Liver (tissue), 9 donors: ENCODE measurements around the gene ENC1. TPM values are rescaled to one million over a fixed set of nuclear protein-coding genes. Genes with fewer than 3 reads are reported as not detected.

Experiments
- DNase-seq: peaks from one replicate; pipeline ENCODE4 v3.0.0-alpha.2; 2017; ENCODE audit warnings: low spot score
- H3K27ac ChIP-seq, 2 donors: one replicate each; pipeline ENCODE4 v1.7.0; 2013; ENCODE audit warnings: inconsistent platforms in 2 of 2, low read length in 2 of 2, control low read depth in 1 of 2, low read depth in 1 of 2, mild to moderate bottlenecking in 1 of 2
- H3K27me3 ChIP-seq, 4 donors: one replicate each; pipeline versions ENCODE4 v1.6.1 to v1.7.0; 2013; ENCODE audit warnings: low read length in 3 of 4, inconsistent platforms in 1 of 4, mild to moderate bottlenecking in 1 of 4, moderate library complexity in 1 of 4; ENCODE audit not compliant: control insufficient read depth in 4 of 4, insufficient read depth in 4 of 4
- H3K36me3 ChIP-seq, 4 donors: one replicate each; pipeline versions ENCODE4 v1.6.1 to v1.7.0; 2013; ENCODE audit warnings: low read length in 3 of 4, mild to moderate bottlenecking in 3 of 4, low read depth in 1 of 4, moderate library complexity in 1 of 4; ENCODE audit not compliant: control insufficient read depth in 4 of 4, insufficient read depth in 3 of 4
- H3K4me1 ChIP-seq, 4 donors: one replicate each; pipeline versions ENCODE4 v1.6.1 to v1.7.0; 2013; ENCODE audit warnings: low read length in 3 of 4, mild to moderate bottlenecking in 3 of 4, moderate library complexity in 1 of 4; ENCODE audit not compliant: control insufficient read depth in 4 of 4, insufficient read depth in 4 of 4
- H3K4me3 ChIP-seq, 3 donors: one replicate each; pipeline versions ENCODE4 v1.6.1 to v1.7.0; 2013; ENCODE audit warnings: low read length in 3 of 3, control low read depth in 1 of 3, low read depth in 1 of 3, mild to moderate bottlenecking in 1 of 3
- H3K9ac ChIP-seq, 2 donors: one replicate each; pipeline ENCODE4 v1.7.0; 2013; ENCODE audit warnings: low read length in 2 of 2, mild to moderate bottlenecking in 2 of 2, moderate library complexity in 2 of 2, control low read depth in 1 of 2, low read depth in 1 of 2
- H3K9me3 ChIP-seq, 4 donors: one replicate each; pipeline versions ENCODE4 v1.6.1 to v1.7.0; 2013; ENCODE audit warnings: low read length in 3 of 4; ENCODE audit not compliant: control insufficient read depth in 4 of 4
- EGR1 ChIP-seq, 2 donors: IDR thresholded peaks; 2 replicates each; pipeline ENCODE4 v1.6.1; 2016 to 2018; ENCODE audit warnings: antibody characterized with exemption in 2 of 2, low read depth in 2 of 2
- FOXA1 ChIP-seq: IDR thresholded peaks from 2 replicates; pipeline ENCODE4 v1.6.1; 2016; ENCODE audit warnings: antibody characterized with exemption
- FOXA2 ChIP-seq: IDR thresholded peaks from 2 replicates; pipeline ENCODE4 v1.6.1; 2016; ENCODE audit warnings: antibody characterized with exemption
- HNF4G ChIP-seq: IDR thresholded peaks from 2 replicates; pipeline ENCODE4 v1.6.1; 2016; ENCODE audit warnings: antibody characterized with exemption
- JUND ChIP-seq, 2 donors: IDR thresholded peaks; 2 replicates each; pipeline ENCODE4 v1.6.1; 2016; ENCODE audit warnings: antibody characterized with exemption in 2 of 2
- MAX ChIP-seq: IDR thresholded peaks from 2 replicates; pipeline ENCODE4 v1.6.1; 2016; ENCODE audit warnings: antibody characterized with exemption
- RAD21 ChIP-seq, 2 donors: IDR thresholded peaks; 2 replicates each; pipeline ENCODE4 v1.6.1; 2016; ENCODE audit warnings: antibody characterized with exemption in 2 of 2, mild to moderate bottlenecking in 2 of 2
- RXRA ChIP-seq, 2 donors: IDR thresholded peaks; 2 replicates each; pipeline ENCODE4 v1.6.1; 2017 to 2018; ENCODE audit warnings: antibody characterized with exemption in 2 of 2, mild to moderate bottlenecking in 1 of 2
- SP1 ChIP-seq: IDR thresholded peaks from 2 replicates; pipeline ENCODE4 v1.6.1; 2018; ENCODE audit warnings: antibody characterized with exemption, mild to moderate bottlenecking
- TAF1 ChIP-seq: conservative IDR thresholded peaks from 2 replicates; pipeline ENCODE4 v1.6.1; 2016; ENCODE audit warnings: antibody characterized with exemption, mild to moderate bottlenecking
- YY1 ChIP-seq: IDR thresholded peaks from 2 replicates; pipeline ENCODE4 v1.6.1; 2016; ENCODE audit warnings: antibody characterized with exemption, mild to moderate bottlenecking
- ZBTB33 ChIP-seq: IDR thresholded peaks from 2 replicates; pipeline ENCODE4 v1.6.1; 2016; ENCODE audit warnings: antibody characterized with exemption
- WGBS: extraction: QIAGEN DNeasy Blood & Tissue Kit; methylation state at CpG from one replicate; pipeline ENCODE4 v1.1.7; 2013; 5-methylcytosine and 5-hydroxymethylcytosine counted together
- polyA plus RNA-seq, 2 donors: library from polyadenylated mRNA; stranded (reverse) in 1 of 2; unstranded in 1 of 2; fragments of 200-250 nt in 1 of 2; fragments of >200 nt in 1 of 2; fragmentation: Nextera tagmentation in 1 of 2; extraction: Ambion mirVana in 1 of 2; gene quantifications; one replicate each; pipeline versions ENCODE4 v1.2.1 to v1.2.3, GENCODE V29; 2013 to 2015
- total RNA-seq, 2 donors: library from RNA; depleted of rRNA; stranded (reverse); fragments of >200 nt; gene quantifications; one replicate each; pipeline ENCODE4 v1.2.3, GENCODE V29; 2014
- TF ChIP-seq, protein P1 (sequence below): fragments of 150-350 bp; IDR thresholded peaks from 2 replicates; pipeline ENCODE4 v1.5.1; 2017; ENCODE audit warnings: improper control_type of control experiment, low read depth, low read length; ENCODE audit not compliant: missing input control
- TF ChIP-seq, protein P2 (sequence below): IDR thresholded peaks from 2 replicates; pipeline ENCODE4 v1.6.1; 2016; ENCODE audit warnings: antibody characterized with exemption, mild to moderate bottlenecking
- donor health status: healthy.
- donor health status: healthy.
- donor health status: healthy.
- donor health status: healthy.
- donor health status: healthy.

Gene ENC1, protein sequence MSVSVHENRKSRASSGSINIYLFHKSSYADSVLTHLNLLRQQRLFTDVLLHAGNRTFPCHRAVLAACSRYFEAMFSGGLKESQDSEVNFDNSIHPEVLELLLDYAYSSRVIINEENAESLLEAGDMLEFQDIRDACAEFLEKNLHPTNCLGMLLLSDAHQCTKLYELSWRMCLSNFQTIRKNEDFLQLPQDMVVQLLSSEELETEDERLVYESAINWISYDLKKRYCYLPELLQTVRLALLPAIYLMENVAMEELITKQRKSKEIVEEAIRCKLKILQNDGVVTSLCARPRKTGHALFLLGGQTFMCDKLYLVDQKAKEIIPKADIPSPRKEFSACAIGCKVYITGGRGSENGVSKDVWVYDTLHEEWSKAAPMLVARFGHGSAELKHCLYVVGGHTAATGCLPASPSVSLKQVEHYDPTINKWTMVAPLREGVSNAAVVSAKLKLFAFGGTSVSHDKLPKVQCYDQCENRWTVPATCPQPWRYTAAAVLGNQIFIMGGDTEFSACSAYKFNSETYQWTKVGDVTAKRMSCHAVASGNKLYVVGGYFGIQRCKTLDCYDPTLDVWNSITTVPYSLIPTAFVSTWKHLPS
- total RNA-seq (10 to 100 TPM; 20.7 to 34.4 TPM), polyA plus RNA-seq (1 to 10 TPM; 5.7 to 6.9 TPM)

- TF ChIP-seq, protein P1, sequence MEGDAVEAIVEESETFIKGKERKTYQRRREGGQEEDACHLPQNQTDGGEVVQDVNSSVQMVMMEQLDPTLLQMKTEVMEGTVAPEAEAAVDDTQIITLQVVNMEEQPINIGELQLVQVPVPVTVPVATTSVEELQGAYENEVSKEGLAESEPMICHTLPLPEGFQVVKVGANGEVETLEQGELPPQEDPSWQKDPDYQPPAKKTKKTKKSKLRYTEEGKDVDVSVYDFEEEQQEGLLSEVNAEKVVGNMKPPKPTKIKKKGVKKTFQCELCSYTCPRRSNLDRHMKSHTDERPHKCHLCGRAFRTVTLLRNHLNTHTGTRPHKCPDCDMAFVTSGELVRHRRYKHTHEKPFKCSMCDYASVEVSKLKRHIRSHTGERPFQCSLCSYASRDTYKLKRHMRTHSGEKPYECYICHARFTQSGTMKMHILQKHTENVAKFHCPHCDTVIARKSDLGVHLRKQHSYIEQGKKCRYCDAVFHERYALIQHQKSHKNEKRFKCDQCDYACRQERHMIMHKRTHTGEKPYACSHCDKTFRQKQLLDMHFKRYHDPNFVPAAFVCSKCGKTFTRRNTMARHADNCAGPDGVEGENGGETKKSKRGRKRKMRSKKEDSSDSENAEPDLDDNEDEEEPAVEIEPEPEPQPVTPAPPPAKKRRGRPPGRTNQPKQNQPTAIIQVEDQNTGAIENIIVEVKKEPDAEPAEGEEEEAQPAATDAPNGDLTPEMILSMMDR = peak; percentile 66
- TF ChIP-seq YY1 = peak; percentile 21
- no peak for TF ChIP-seq FOXA1
- TF ChIP-seq RAD21 (IDR thresholded peaks at IDR 0.05) = peak; percentile 60 to 78
- peak; percentile 41 for TF ChIP-seq TAF1
- TF ChIP-seq, protein P2, sequence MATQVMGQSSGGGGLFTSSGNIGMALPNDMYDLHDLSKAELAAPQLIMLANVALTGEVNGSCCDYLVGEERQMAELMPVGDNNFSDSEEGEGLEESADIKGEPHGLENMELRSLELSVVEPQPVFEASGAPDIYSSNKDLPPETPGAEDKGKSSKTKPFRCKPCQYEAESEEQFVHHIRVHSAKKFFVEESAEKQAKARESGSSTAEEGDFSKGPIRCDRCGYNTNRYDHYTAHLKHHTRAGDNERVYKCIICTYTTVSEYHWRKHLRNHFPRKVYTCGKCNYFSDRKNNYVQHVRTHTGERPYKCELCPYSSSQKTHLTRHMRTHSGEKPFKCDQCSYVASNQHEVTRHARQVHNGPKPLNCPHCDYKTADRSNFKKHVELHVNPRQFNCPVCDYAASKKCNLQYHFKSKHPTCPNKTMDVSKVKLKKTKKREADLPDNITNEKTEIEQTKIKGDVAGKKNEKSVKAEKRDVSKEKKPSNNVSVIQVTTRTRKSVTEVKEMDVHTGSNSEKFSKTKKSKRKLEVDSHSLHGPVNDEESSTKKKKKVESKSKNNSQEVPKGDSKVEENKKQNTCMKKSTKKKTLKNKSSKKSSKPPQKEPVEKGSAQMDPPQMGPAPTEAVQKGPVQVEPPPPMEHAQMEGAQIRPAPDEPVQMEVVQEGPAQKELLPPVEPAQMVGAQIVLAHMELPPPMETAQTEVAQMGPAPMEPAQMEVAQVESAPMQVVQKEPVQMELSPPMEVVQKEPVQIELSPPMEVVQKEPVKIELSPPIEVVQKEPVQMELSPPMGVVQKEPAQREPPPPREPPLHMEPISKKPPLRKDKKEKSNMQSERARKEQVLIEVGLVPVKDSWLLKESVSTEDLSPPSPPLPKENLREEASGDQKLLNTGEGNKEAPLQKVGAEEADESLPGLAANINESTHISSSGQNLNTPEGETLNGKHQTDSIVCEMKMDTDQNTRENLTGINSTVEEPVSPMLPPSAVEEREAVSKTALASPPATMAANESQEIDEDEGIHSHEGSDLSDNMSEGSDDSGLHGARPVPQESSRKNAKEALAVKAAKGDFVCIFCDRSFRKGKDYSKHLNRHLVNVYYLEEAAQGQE = peak; percentile 43
- no peak for TF ChIP-seq RXRA (IDR thresholded peaks at IDR 0.05)
- TF ChIP-seq JUND (IDR thresholded peaks at IDR 0.05) = no peak
- Histone ChIP-seq H3K4me3 (peak within 1 kb of the TSS; percentile 78 to 95 (median 80)), H3K9me3 (no peaks in the 10 kb centered on the region), H3K9ac (peak within 1 kb of the TSS; percentile 81 to 86), H3K27me3 (no peaks in the 10 kb centered on the region), H3K4me1 (peaks cover 3 to 44% (median 29%) of the 10 kb centered on the region in 4 donors), H3K27ac (peak within 1 kb of the TSS; percentile 91 to 92), H3K36me3 (peaks cover 0 to 6% (median 3%) of the 10 kb centered on the region in 4 donors)
- DNase-seq = peak; percentile 84
- under 1% methylated on average over 59 of the region's 59 CpGs for WGBS
These were observed at the start of gene ENC1 for GRCh38 chr5:74640450-74640953. Gene ENC1 (minus strand): TSS chr5:74640728. CDS start chr5:74636485, 4,243 bp downstream.

GRCh38 chr5:74686962-74687751 lies 46.6 kb upstream of the ENC1 start:
- WGBS = 76% methylated on average over 5 of the region's 5 CpGs
- no peaks in the 10 kb centered on the region for H3K9me3 ChIP-seq
- no peak overlapping the region for H3K9ac ChIP-seq
- H3K4me3 ChIP-seq = no peak overlapping the region
- H3K4me1 ChIP-seq = peaks cover 0 to 18% (median 9%) of the 10 kb centered on the region in 4 donors
- H3K27ac ChIP-seq = no peak overlapping the region
- H3K36me3 ChIP-seq = peaks cover 0 to 18% (median 9%) of the 10 kb centered on the region in 4 donors
- DNase-seq = no peak
- no peaks in the 10 kb centered on the region for H3K27me3 ChIP-seq
- TF ChIP-seq HNF4G (no peak), MAX (peak; percentile 35), FOXA2 (no peak), EGR1 (IDR thresholded peaks at IDR 0.05; ENCODE audit: low read depth in 2 of 2) (no peak), SP1 (no peak), RAD21 (IDR thresholded peaks at IDR 0.05) (no peak), RXRA (IDR thresholded peaks at IDR 0.05) (peak; percentile 42 to 54), YY1 (peak; percentile 3), ZBTB33 (no peak)
- TF ChIP-seq, protein P2 = peak; percentile 17
